Hepatocyte (in vitro differentiated cells): ENCODE measurements around the gene AGBL1.

ENCODE experiments used
- CTCF ChIP-seq: fragments of 200-600 bp; sonication (generic); IDR thresholded peaks from 2 replicates; pipeline ENCODE4 v1.5.1; 2016; ENCODE audit warnings: antibody characterized with exemption, mild to moderate bottlenecking; ENCODE audit not compliant: poor library complexity
- EZH2 ChIP-seq: fragments of 200-600 bp; sonication (generic); IDR thresholded peaks from 2 replicates; pipeline ENCODE4 v1.6.1; 2016; ENCODE audit warnings: antibody characterized with exemption, mild to moderate bottlenecking, borderline replicate concordance

- TF ChIP-seq CTCF (no peak), EZH2 (no peak)
Observed at GRCh38 chr15:86973284-86973844, 893.7 kb downstream of the AGBL1 start.
